GM10266 (cell line): ENCODE results near the gene SLC25A4.
"Not testable (repeated sequence)": the region's sequence is repeated elsewhere in the genome, so short reads cannot be mapped to it uniquely, and the experiment has no call there.

ENCODE experiments used
- DNase-seq: peaks from one replicate; pipeline ENCODE4 v3.0.0; 2012; ENCODE audit errors: extremely low spot score
- CTCF ChIP-seq: IDR thresholded peaks from 2 replicates; pipeline ENCODE4 v1.5.1; 2012; ENCODE audit warnings: mild to moderate bottlenecking, low read depth; ENCODE audit not compliant: control insufficient read depth, insufficient read depth; ENCODE audit errors: missing control alignments

The SLC25A4 gene

GRCh38 chr4:185112104-185112503 is 31.0 kb upstream of the SLC25A4 start:
- TF ChIP-seq CTCF: no peak
- no peak for DNase-seq

DNA sequence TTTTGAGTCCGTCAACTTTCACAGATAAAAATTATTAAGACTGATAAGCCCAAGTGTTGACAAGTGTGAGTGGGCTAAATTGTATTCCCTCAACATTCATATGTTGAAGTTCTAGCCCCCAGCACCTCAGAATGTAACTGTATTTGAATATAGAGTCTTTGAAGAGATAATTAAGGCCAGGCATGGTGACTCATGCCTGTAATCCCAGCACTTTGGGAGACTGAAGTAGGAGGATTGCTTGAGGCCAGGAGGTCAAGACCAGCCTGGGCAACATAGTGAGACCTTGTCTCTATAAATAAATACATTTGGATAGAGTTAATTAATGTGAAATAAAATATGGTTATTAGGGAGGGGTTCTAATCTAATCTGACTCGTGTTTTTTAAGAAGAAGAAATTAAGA is 29.7 kb upstream of the SLC25A4 start:
- no peak for TF ChIP-seq CTCF
- no peak for DNase-seq

DNA sequence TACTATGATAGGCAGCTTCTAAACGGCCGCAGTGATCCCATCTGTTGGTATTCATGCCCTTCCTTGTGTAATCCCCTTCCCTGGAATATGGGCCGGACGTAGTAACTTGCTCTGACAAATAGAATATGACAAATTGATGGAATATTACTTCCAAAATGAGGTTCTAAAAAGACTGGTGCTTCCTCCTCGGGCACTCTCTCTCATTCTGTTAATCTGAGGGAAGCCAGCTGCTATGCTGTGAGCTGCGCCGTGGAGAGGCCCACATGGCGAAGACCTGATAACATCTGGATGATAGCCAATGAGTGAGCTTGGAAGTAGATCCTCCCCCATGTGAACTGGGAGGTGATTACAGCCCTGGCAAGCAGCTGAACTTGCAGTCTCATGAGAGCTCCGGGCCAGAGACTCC is 27.2 kb upstream of the SLC25A4 start:
- no peak for TF ChIP-seq CTCF
- DNase-seq: no peak

DNA sequence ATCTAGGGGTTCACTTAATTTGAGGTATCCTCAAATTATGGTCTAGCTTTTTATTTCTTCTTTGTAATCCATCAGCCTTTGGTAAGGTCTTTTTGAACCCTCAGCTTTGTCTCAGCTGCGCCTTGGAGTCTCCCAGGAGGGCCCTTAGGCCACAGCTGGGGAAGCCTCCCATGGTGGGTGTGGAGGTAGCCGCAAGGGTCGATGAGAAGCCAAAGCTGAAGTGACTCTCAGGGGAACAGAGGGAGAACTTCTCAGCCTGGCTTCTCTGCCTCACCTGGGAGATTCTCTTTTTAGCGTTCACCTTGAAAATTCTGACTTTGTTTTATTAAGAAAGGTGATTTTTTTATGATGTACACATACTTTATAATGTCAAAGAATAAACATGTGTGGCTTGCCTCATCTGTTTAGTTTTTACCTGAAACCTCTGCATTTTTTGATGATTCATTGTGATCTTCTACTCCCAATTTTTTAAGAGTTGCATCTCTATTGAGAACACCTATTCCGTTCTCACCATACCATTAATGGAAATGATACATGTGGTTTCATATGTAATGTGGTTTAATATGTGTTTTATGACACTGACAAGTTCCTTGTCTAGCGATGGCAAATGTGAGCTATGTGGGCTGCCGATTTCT is 25.6 kb upstream of the SLC25A4 start:
- no peak for DNase-seq
- TF ChIP-seq CTCF: no peak

DNA sequence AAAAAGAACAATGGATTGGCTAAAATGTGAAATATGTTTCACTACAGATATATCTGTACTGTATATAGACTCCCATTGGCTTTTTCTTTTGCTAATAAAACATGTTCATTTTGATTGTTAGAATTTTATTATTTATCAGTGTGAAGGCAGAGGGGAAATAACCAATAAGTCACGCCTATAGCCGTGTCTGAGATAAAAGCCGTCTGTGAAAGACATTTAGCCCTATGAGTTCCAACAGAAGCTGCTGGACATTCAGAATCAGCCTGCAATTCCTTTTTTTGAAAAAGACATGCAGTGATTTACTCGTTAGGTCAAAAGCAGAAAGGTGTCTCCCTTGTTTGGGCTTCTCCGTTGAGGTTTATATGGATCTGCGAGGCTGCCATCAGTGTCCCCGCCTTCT is 24.2 kb upstream of the SLC25A4 start:
- no peak for DNase-seq
- no peak for TF ChIP-seq CTCF

- DNase-seq: not testable (repeated sequence)
Measured at GRCh38 chr4:185119467-185119866, 23.6 kb upstream of the SLC25A4 start.

DNA sequence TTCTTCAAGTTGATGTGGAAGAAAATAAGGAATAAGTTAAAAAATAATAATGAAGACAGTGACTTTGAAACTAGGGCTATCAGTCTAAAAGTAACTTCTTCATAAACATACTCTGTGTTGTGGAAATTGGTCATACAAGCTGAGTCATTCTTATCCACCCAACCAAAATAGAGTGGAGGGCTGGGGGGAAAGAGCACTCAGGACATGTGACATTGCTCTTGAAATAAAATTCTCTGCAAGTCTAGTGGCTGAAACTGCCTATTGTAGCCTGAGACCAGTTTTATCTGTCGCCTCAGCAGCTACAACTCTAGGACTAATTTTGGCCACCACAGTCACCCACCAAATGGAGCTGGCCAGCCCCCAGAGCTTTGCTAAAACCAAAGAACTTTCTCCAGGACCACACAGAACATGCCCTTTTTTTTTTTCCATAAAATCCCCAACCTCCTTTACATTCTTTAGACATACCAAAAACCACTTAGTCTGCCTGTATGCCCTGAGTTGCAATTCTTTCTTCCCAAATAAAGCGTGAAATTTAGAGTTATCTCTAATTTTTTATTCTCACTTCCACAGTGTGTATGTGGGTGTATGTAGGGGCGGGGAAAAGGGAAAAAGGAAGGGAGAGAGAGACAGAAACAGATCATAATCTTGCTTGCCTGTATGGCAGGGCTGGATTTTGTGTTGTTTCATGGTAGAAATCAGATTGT is 23.0 kb upstream of the SLC25A4 start:
- DNase-seq: no peak
- no peak for TF ChIP-seq CTCF

GRCh38 chr4:185120631-185120946 is 22.5 kb upstream of the SLC25A4 start:
- no peak for DNase-seq
- TF ChIP-seq CTCF: no peak
